Measurements from ENCODE around the gene CST9L.
"Not testable (repeated sequence)": the region's sequence is repeated elsewhere in the genome, so short reads cannot be mapped to it uniquely, and the experiment has no call there.

Gene CST9L

GRCh38 chr20:23585808-23586734 is 17.8 kb upstream of the CST9L start:
- no peak for DNase-seq

- DNase-seq: no peak
Measured at GRCh38 chr20:23585449-23585807, 17.1 kb upstream of the CST9L start.

GRCh38 chr20:23584434-23585199 is 16.3 kb upstream of the CST9L start:
- no peak for DNase-seq

GRCh38 chr20:23583526-23583925 is 15.2 kb upstream of the CST9L start:
- DNase-seq: no peak

GRCh38 chr20:23582293-23582692 is 14.0 kb upstream of the CST9L start:
- DNase-seq: no peak

- DNase-seq: not testable (repeated sequence)
Measured at GRCh38 chr20:23581833-23582232, 13.5 kb upstream of the CST9L start.

GRCh38 chr20:23574977-23575376 is 6.7 kb upstream of the CST9L start:
- DNase-seq: no peak

GRCh38 chr20:23570178-23570760 is 2.0 kb upstream of the CST9L start:
- DNase-seq: no peak

- no peak for DNase-seq
Measured at GRCh38 chr20:23569570-23569969, 1.3 kb upstream of the CST9L start.

GRCh38 chr20:23568971-23569330 is 667 bp upstream of the CST9L start:
- DNase-seq: no peak

- no peak for DNase-seq
Measured at GRCh38 chr20:23566199-23566932, 1.9 kb downstream of the CST9L start.

GRCh38 chr20:23565503-23566045 is 2.7 kb downstream of the CST9L start:
- DNase-seq: no peak

- no peak for DNase-seq
Measured at GRCh38 chr20:23564927-23565326, 3.4 kb downstream of the CST9L start.

GRCh38 chr20:23562721-23563342 is 5.5 kb downstream of the CST9L start:
- no peak for DNase-seq

- no peak for DNase-seq
Measured at GRCh38 chr20:23554401-23554800, 13.9 kb downstream of the CST9L start.

- DNase-seq: no peak
Measured at GRCh38 chr20:23551786-23552185, 16.5 kb downstream of the CST9L start.

GRCh38 chr20:23551383-23551782 is 16.9 kb downstream of the CST9L start:
- DNase-seq: no peak

GRCh38 chr20:23550227-23550626 is 18.1 kb downstream of the CST9L start:
- DNase-seq: no peak

- no peak for DNase-seq
Measured at GRCh38 chr20:23548408-23548807, 19.9 kb downstream of the CST9L start.

- DNase-seq: no peak
Measured at GRCh38 chr20:23547613-23548012, 20.7 kb downstream of the CST9L start.

GRCh38 chr20:23546435-23547144 is 21.7 kb downstream of the CST9L start:
- no peak for DNase-seq

GRCh38 chr20:23544133-23544532 is 24.2 kb downstream of the CST9L start:
- no peak for DNase-seq

Measured in fibroblast of skin of right biceps (primary cell).